ENCODE results near the gene PISD. TPM values are rescaled to one million over a fixed set of nuclear protein-coding genes. Genes with fewer than 3 reads are reported as not detected.

Gene PISD
- total RNA-seq, 1 donor from 2014 or later: 11.0 TPM

- H3K4me1 ChIP-seq (ENCODE audit: control insufficient read depth in 3 of 3, insufficient read depth in 3 of 3, low read length in 3 of 3): peaks cover 8 to 19% (median 15%) of the 10 kb centered on the region in 3 donors
- no peak overlapping the region for H3K9ac ChIP-seq (ENCODE audit: low read depth in 1 of 3, low read length in 3 of 3)
- H3K27me3 ChIP-seq (ENCODE audit: control insufficient read depth in 3 of 3, insufficient read depth in 3 of 3, low read length in 3 of 3): no peaks in the 10 kb centered on the region
- H3K36me3 ChIP-seq (ENCODE audit: control insufficient read depth in 3 of 3, insufficient read depth in 3 of 3, low read length in 3 of 3): peaks cover 23 to 39% (median 37%) of the 10 kb centered on the region in 3 donors
- H3K9me3 ChIP-seq (ENCODE audit: control insufficient read depth in 3 of 3, low read length in 3 of 3): no peaks in the 10 kb centered on the region
- H3K27ac ChIP-seq (ENCODE audit: low read depth, low read length): no peak overlapping the region
- H3K4me3 ChIP-seq (ENCODE audit: low read length in 3 of 3): no peak overlapping the region
Observed at GRCh38 chr22:31619611-31620300, 42.3 kb downstream of the PISD start.

GRCh38 chr22:31618471-31619176, 43.4 kb downstream of the PISD start:
- H3K9ac ChIP-seq (ENCODE audit: low read depth in 1 of 3, low read length in 3 of 3): no peak overlapping the region
- H3K9me3 ChIP-seq (ENCODE audit: control insufficient read depth in 3 of 3, low read length in 3 of 3): no peaks in the 10 kb centered on the region
- H3K4me3 ChIP-seq (ENCODE audit: low read length in 3 of 3): no peak overlapping the region
- no peak overlapping the region for H3K27ac ChIP-seq (ENCODE audit: low read depth, low read length)
- H3K27me3 ChIP-seq (ENCODE audit: control insufficient read depth in 3 of 3, insufficient read depth in 3 of 3, low read length in 3 of 3): no peaks in the 10 kb centered on the region
- H3K4me1 ChIP-seq (ENCODE audit: control insufficient read depth in 3 of 3, insufficient read depth in 3 of 3, low read length in 3 of 3): peaks cover 8 to 18% (median 18%) of the 10 kb centered on the region in 3 donors
- peaks cover 23 to 39% (median 36%) of the 10 kb centered on the region in 3 donors for H3K36me3 ChIP-seq (ENCODE audit: control insufficient read depth in 3 of 3, insufficient read depth in 3 of 3, low read length in 3 of 3)

GRCh38 chr22:31618057-31618456, 44.0 kb downstream of the PISD start:
- Histone ChIP-seq H3K36me3 (ENCODE audit: control insufficient read depth in 3 of 3, insufficient read depth in 3 of 3, low read length in 3 of 3) (peaks cover 23 to 39% (median 36%) of the 10 kb centered on the region in 3 donors), H3K27me3 (ENCODE audit: control insufficient read depth in 3 of 3, insufficient read depth in 3 of 3, low read length in 3 of 3) (no peaks in the 10 kb centered on the region), H3K4me1 (ENCODE audit: control insufficient read depth in 3 of 3, insufficient read depth in 3 of 3, low read length in 3 of 3) (peaks cover 8 to 19% (median 18%) of the 10 kb centered on the region in 3 donors), H3K27ac (ENCODE audit: low read depth, low read length) (no peak overlapping the region), H3K4me3 (ENCODE audit: low read length in 3 of 3) (no peak overlapping the region), H3K9ac (ENCODE audit: low read depth in 1 of 3, low read length in 3 of 3) (no peak overlapping the region), H3K9me3 (ENCODE audit: control insufficient read depth in 3 of 3, low read length in 3 of 3) (no peaks in the 10 kb centered on the region)

GRCh38 chr22:31616315-31616980, 45.6 kb downstream of the PISD start:
- H3K9ac ChIP-seq (ENCODE audit: low read depth in 1 of 3, low read length in 3 of 3): no peak overlapping the region
- H3K27ac ChIP-seq (ENCODE audit: low read depth, low read length): no peak overlapping the region
- peaks cover 23 to 34% (median 30%) of the 10 kb centered on the region in 3 donors for H3K36me3 ChIP-seq (ENCODE audit: control insufficient read depth in 3 of 3, insufficient read depth in 3 of 3, low read length in 3 of 3)
- no peaks in the 10 kb centered on the region for H3K27me3 ChIP-seq (ENCODE audit: control insufficient read depth in 3 of 3, insufficient read depth in 3 of 3, low read length in 3 of 3)
- H3K9me3 ChIP-seq (ENCODE audit: control insufficient read depth in 3 of 3, low read length in 3 of 3): no peaks in the 10 kb centered on the region
- peaks cover 8 to 19% (median 18%) of the 10 kb centered on the region in 3 donors for H3K4me1 ChIP-seq (ENCODE audit: control insufficient read depth in 3 of 3, insufficient read depth in 3 of 3, low read length in 3 of 3)
- no peak overlapping the region for H3K4me3 ChIP-seq (ENCODE audit: low read length in 3 of 3)

- H3K9ac ChIP-seq (ENCODE audit: low read depth in 1 of 3, low read length in 3 of 3): no peak overlapping the region
- no peaks in the 10 kb centered on the region for H3K27me3 ChIP-seq (ENCODE audit: control insufficient read depth in 3 of 3, insufficient read depth in 3 of 3, low read length in 3 of 3)
- no peak overlapping the region for H3K4me3 ChIP-seq (ENCODE audit: low read length in 3 of 3)
- H3K27ac ChIP-seq (ENCODE audit: low read depth, low read length): no peak overlapping the region
- no peaks in the 10 kb centered on the region for H3K9me3 ChIP-seq (ENCODE audit: control insufficient read depth in 3 of 3, low read length in 3 of 3)
- H3K4me1 ChIP-seq (ENCODE audit: control insufficient read depth in 3 of 3, insufficient read depth in 3 of 3, low read length in 3 of 3): peaks cover 8 to 19% (median 18%) of the 10 kb centered on the region in 3 donors
- H3K36me3 ChIP-seq (ENCODE audit: control insufficient read depth in 3 of 3, insufficient read depth in 3 of 3, low read length in 3 of 3): peaks cover 20 to 31% (median 25%) of the 10 kb centered on the region in 3 donors
Observed at GRCh38 chr22:31615940-31616314, 46.1 kb downstream of the PISD start.

- Histone ChIP-seq H3K9ac (ENCODE audit: low read depth in 1 of 3, low read length in 3 of 3) (no peak overlapping the region), H3K36me3 (ENCODE audit: control insufficient read depth in 3 of 3, insufficient read depth in 3 of 3, low read length in 3 of 3) (peaks cover 15 to 29% (median 21%) of the 10 kb centered on the region in 3 donors), H3K4me1 (ENCODE audit: control insufficient read depth in 3 of 3, insufficient read depth in 3 of 3, low read length in 3 of 3) (peaks cover 8 to 19% (median 18%) of the 10 kb centered on the region in 3 donors), H3K4me3 (ENCODE audit: low read length in 3 of 3) (no peak overlapping the region), H3K9me3 (ENCODE audit: control insufficient read depth in 3 of 3, low read length in 3 of 3) (no peaks in the 10 kb centered on the region), H3K27ac (ENCODE audit: low read depth, low read length) (no peak overlapping the region), H3K27me3 (ENCODE audit: control insufficient read depth in 3 of 3, insufficient read depth in 3 of 3, low read length in 3 of 3) (no peaks in the 10 kb centered on the region)
Observed at GRCh38 chr22:31615491-31615860, 46.5 kb downstream of the PISD start.

- Histone ChIP-seq H3K4me1 (ENCODE audit: control insufficient read depth in 3 of 3, insufficient read depth in 3 of 3, low read length in 3 of 3) (peaks cover 8 to 19% (median 18%) of the 10 kb centered on the region in 3 donors), H3K9me3 (ENCODE audit: control insufficient read depth in 3 of 3, low read length in 3 of 3) (no peaks in the 10 kb centered on the region), H3K4me3 (ENCODE audit: low read length in 3 of 3) (no peak overlapping the region), H3K27ac (ENCODE audit: low read depth, low read length) (no peak overlapping the region), H3K27me3 (ENCODE audit: control insufficient read depth in 3 of 3, insufficient read depth in 3 of 3, low read length in 3 of 3) (no peaks in the 10 kb centered on the region), H3K9ac (ENCODE audit: low read depth in 1 of 3, low read length in 3 of 3) (no peak overlapping the region), H3K36me3 (ENCODE audit: control insufficient read depth in 3 of 3, insufficient read depth in 3 of 3, low read length in 3 of 3) (peaks cover 10 to 25% (median 17%) of the 10 kb centered on the region in 3 donors)
Observed at GRCh38 chr22:31614781-31615490, 47.1 kb downstream of the PISD start.

- no peak overlapping the region for H3K9ac ChIP-seq (ENCODE audit: low read depth in 1 of 3, low read length in 3 of 3)
- H3K27me3 ChIP-seq (ENCODE audit: control insufficient read depth in 3 of 3, insufficient read depth in 3 of 3, low read length in 3 of 3): no peaks in the 10 kb centered on the region
- H3K27ac ChIP-seq (ENCODE audit: low read depth, low read length): no peak overlapping the region
- peaks cover 8 to 19% (median 18%) of the 10 kb centered on the region in 3 donors for H3K4me1 ChIP-seq (ENCODE audit: control insufficient read depth in 3 of 3, insufficient read depth in 3 of 3, low read length in 3 of 3)
- peaks cover 0 to 15% (median 15%) of the 10 kb centered on the region in 3 donors for H3K36me3 ChIP-seq (ENCODE audit: control insufficient read depth in 3 of 3, insufficient read depth in 3 of 3, low read length in 3 of 3)
- H3K9me3 ChIP-seq (ENCODE audit: control insufficient read depth in 3 of 3, low read length in 3 of 3): no peaks in the 10 kb centered on the region
- no peak overlapping the region for H3K4me3 ChIP-seq (ENCODE audit: low read length in 3 of 3)
Observed at GRCh38 chr22:31613904-31614296, 48.1 kb downstream of the PISD start.

GRCh38 chr22:31613286-31613903, 48.6 kb downstream of the PISD start:
- H3K9ac ChIP-seq (ENCODE audit: low read depth in 1 of 3, low read length in 3 of 3): no peak overlapping the region
- H3K27ac ChIP-seq (ENCODE audit: low read depth, low read length): no peak overlapping the region
- H3K27me3 ChIP-seq (ENCODE audit: control insufficient read depth in 3 of 3, insufficient read depth in 3 of 3, low read length in 3 of 3): no peaks in the 10 kb centered on the region
- H3K36me3 ChIP-seq (ENCODE audit: control insufficient read depth in 3 of 3, insufficient read depth in 3 of 3, low read length in 3 of 3): peaks cover 0 to 12% (median 10%) of the 10 kb centered on the region in 3 donors
- H3K4me3 ChIP-seq (ENCODE audit: low read length in 3 of 3): no peak overlapping the region
- H3K4me1 ChIP-seq (ENCODE audit: control insufficient read depth in 3 of 3, insufficient read depth in 3 of 3, low read length in 3 of 3): peaks cover 8 to 19% (median 18%) of the 10 kb centered on the region in 3 donors
- H3K9me3 ChIP-seq (ENCODE audit: control insufficient read depth in 3 of 3, low read length in 3 of 3): no peaks in the 10 kb centered on the region

Data from skeletal muscle tissue (tissue), 4 donors.